HG03060 (cell line): Measurements from ENCODE around the gene IRX3.
"Not testable (repeated sequence)": the region's sequence is repeated elsewhere in the genome, so short reads cannot be mapped to it uniquely, and the experiment has no call there.

Experiments used
- ATAC-seq: cut with Tn5 transposase; IDR thresholded peaks from one replicate; pipeline ENCODE4 v1.9.1; 2021; ENCODE audit warnings: low read depth, moderate number of reproducible peaks; ENCODE audit not compliant: unreplicated experiment

Gene IRX3

DNA sequence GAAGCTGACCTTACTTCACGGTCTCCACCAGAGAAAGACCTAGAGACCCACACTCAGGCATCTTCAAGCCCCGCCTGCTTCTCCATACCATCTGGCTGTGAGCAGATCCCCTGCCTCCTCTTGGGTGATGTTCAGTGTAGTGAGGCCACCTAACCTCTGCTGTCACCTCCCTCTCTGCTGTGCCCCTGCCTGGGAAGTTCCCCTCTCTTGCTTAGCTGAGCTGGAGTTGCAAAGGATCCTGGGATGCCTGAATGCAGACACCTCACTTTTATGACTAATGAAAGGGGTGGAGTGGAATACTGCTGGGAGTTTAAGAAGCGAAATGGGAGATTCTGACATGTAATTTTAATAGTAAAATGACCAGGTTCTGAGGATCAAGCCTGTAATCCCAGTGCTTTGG is 5.8 kb downstream of the IRX3 start:
- ATAC-seq = no peak

DNA sequence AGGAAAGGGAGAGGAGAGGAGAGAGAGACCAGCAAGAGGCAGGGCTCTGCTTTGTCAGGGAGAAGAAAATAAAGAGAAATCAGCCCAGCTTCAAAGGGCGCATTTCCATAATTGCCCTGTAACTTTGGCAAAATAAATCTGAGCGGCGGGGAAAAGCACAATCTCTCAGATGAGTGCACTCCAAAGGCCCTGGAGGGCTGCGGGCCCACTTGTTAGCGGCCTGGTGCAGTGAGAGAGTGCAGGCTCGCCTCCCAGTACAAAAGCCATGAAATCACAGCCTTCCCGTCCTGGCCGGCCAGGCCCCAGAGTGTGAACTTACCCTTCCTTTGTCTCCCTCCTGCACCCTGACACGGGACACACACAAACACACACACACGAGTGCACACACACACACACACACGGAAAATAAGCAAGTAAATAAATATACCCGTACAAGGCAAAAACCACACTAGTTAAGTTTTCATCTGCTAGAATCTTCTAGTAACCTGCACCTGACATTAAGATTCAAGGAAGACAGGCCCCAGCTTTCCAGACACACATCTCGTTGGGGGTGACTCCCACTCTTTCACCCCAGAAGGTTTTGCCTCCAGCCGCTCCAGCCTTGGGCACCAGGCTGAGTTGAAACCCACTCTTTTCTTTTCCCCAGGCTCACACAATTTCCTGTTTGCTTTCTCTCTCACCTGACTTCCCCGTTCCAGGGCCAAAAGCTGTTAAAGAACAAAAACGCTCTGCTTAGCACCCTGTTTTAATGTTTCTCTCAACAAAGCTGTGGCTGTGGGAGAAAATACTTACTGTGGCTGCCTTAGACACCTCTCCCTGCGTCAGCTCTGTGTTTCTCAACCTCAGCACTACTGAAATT is 8.5 kb downstream of the IRX3 start:
- ATAC-seq = no peak

DNA sequence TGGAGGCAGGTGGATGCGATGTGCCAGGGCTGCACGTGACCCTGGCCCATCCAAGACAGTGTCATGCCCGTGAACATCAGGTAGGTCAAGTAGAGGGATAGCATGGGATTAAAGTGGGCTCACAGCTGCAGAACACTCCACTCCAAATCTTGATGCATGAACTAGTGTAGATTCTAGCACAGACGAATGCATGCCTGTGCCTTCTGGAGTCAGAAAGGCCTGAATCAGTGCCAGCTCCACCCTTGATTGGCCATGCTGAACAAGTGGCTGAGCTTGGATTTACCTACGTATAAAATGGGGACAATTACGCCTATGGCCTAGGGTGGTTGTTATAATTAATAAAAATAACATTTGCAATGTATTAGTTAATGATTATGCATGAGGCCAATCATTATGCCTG is 10.6 kb downstream of the IRX3 start:
- ATAC-seq = no peak

GRCh38 chr16:54273566-54273965 is 13.0 kb downstream of the IRX3 start:
- no peak for ATAC-seq

GRCh38 chr16:54270711-54271110 is 15.9 kb downstream of the IRX3 start:
- no peak for ATAC-seq

DNA sequence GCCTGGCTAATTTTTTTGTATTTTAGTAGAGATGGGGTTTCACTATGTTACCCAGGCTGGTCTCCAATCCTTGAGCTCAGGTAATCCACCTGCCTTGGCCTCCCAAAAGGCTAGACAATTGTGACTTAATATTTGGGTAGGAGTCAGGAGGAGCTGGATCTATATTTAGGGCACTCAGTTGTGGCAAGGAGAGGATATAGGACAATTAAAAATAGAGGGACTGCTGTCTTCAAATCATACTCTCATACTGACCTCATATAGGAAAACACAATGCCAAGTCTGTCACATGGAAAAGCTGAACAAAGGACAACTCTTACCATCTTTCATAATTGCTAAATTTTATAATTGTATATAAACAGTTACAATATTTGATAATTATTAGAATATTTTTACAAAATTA is 17.1 kb downstream of the IRX3 start:
- no peak for ATAC-seq

- no peak for ATAC-seq
Measured at GRCh38 chr16:54268766-54269165, 17.8 kb downstream of the IRX3 start.

DNA sequence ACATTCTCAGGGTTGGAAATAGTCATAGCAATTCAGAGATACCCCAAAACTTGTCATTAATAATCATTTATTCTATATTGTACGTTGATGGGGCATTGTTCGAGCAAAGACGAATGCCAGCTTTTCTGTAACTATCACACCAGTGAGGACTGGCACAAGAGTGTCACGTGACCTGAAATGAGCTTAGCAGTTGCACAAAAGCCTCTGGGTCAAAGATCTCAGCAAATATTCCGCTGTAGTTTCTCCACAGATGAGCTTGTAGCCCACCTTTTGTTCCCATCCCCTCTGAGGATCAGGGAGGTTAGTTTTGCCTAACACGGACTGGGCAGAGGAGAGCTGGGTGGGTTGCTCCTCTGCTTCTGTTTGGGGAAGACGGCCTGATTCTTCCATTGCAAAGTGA is 18.2 kb downstream of the IRX3 start:
- no peak for ATAC-seq

DNA sequence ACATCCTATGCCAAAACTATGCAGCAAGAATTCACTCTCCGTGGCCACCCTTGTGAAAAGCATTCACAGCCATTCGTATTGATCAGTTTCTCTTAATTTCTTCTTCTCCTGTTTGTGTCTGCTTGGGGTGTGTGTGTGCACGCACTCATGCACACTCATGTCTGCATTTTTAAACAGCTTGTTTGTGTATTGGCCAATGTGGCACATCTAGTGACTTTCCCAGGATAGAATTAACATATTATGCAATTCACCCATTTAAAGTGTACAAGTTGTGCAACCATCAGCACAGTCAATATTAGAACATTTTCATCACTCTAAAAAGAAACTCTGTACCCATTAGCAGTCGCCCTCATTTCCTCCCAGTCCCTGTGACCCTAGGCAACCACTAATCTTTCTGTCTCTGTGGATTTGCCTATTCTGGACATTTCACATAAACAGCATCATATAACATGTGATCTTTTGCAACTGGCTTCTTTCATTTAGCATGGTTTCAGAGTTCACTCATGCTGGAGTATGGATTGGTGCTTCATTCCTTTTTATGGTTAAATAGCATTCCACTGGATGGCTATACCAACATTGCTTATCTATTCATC is 20.1 kb downstream of the IRX3 start:
- ATAC-seq = no peak

DNA sequence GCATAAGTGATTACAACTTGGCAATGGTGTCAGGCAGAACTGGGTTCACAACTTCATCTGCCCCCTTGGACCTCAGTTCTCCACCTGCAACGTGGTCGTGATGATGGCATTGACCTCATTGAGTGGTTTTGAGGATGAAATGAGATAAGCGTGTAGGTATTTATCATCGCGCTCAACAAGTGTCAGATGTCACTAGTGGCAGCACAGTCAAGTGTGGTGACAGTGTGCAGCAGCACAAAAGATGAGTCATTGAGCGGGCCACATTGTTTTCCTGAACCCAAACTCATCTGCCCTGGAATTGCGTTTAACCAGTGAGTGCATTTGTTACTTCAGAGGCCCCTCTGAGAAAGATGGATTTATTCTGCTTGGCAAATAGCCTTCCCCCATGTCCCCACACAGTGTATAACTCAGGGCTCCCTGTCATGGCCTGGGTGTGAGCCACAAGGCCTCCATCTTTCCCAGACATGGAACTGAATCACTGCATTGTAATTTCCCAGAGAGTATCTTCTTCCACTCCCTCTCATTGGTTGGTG is 20.9 kb downstream of the IRX3 start:
- ATAC-seq = no peak

DNA sequence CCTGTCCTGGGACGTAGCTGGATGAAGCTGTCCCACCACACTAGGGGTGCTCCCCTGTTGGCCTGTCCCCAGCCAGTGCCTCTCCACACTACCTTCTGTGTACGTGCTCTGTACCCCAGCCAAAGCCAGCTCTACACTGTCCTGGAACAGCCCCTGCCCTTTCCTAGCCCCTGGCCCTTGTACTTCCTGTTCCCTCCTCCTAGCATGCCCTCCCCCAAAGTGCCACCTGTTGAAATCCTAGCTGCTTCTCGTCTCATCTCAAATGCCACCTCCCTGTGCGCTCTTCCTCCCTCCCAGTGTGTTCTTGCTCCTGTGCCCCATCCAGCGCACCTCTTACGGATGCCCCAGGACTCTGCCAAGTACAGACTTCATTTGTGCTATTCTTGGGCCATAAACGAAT is 33.5 kb downstream of the IRX3 start:
- no peak for ATAC-seq

DNA sequence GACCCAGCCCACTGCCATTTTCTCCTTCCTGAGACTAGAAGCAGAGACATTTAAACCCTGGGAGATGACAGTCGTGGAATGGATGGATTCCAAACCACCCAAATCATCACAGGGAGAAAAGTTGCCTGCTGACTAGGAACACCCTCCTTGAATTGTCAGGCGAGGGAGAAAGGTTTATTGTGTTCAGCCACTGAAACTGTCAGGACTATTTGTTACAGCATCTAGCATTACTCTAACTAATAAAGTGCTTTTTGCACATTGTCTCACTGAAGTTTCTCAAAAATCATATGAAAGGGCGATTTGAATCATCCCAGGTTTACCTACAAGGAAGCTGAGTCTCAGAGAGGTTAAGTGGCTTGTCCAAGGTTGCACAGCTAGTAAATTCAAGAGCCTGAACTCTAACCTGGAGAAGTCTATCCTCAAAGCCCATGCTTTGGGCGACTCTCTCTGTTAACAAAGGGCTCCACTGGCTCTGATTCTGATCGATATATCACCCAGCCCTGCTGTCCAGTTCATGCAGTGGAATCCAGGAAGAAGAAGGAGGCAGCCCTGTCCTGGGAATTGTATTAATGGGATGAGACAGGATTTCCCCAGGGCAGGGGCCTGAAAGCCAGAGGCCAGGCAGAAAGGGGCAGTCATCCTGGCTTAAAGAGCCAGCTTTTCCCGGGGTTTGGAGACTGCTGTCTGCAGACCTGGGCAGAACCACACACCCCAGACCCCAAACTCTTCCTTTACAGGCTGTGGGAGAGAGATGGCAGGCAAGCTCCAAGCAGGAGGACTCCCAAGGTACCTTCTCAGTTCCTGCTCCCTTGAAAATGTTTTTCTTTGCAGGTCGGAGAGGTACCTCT is 37.5 kb downstream of the IRX3 start:
- ATAC-seq = no peak

GRCh38 chr16:54247705-54248104 is 38.9 kb downstream of the IRX3 start:
- ATAC-seq = not testable (repeated sequence)

GRCh38 chr16:54246454-54246821 is 40.1 kb downstream of the IRX3 start:
- no peak for ATAC-seq

DNA sequence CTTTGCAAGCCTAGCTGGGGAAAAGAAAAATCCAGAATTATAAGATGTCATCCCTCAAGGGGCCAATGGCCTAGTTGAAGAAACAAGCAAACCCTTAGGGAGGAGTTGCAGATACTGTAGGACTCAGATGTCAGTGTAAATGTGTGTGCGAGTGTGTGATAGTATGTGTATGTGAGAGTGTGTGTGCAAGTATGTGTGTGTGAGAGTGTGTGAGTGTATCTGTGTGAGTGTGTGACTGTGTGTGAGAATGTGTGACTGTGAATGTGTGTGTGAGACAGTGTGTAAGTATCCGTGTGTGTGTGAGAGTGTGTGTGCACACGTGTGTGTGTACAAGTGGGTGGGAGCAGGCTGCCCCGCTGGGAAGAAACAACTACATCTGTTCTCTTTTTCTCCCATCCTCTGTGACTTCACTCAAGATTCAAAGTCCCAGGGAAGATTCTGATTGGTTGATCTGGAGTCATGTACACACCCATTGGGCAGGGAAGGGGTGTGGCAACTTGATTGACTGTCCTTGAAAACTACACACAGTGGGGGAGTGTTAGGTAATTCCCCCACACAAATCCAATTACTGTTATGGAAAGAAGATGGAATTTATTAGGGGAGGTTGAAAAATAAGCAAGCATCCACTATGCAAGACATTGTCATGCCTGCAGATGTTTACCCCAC is 40.7 kb downstream of the IRX3 start:
- ATAC-seq = no peak

- ATAC-seq = no peak
Measured at GRCh38 chr16:54244061-54244886, 42.3 kb downstream of the IRX3 start.

DNA sequence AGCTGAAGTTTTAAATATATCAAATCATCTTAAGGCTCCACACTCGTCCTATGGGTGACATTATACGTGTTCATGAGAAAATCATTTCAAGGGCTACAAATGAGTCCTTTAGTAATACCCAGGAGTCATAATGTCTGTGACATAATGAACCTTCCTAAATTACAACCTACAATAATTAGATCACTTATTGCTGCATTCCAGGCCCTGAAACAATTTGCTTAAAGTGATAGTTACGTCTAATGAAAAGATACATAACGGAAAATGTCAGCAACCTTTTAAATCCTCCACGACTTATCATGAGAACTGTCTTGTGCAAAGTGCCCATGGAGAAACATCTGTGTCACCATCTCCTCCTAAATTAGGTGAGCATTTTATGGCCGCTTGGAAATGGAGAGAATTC is 43.4 kb downstream of the IRX3 start:
- no peak for ATAC-seq

- no peak for ATAC-seq
Measured at GRCh38 chr16:54242199-54242598, 44.4 kb downstream of the IRX3 start.

- no peak for ATAC-seq
Measured at GRCh38 chr16:54241525-54241924, 45.1 kb downstream of the IRX3 start.
